GM12878 (cell line): ENCODE data around the gene RICTOR. TPM values are rescaled to one million over a fixed set of nuclear protein-coding genes. Genes with fewer than 3 reads are reported as not detected.
A peak's percentile ranks its signal among the peaks of the same experiment; 100 is the strongest.

Experiments
- ATAC-seq: fragments of 200-7000 bp; cut with Tn5 transposase; 3 replicates; pipeline ENCODE4 v1.9.1; 2020; ENCODE audit warnings: mild to moderate bottlenecking, moderate library complexity
- BruUV-seq: library from RNA; stranded (reverse); fragments of 400-500 nt; replicated peaks from 2 replicates; lab custom pipeline; 2021; lab: Mats Ljungman, UMichigan
- CTCF ChIA-PET: fragments of 300-600 bp; sonication (Branson Sonifier 250); formaldehyde crosslinking; extraction: SDS; loops from one replicate; lab custom pipeline; 2021; ENCODE audit warnings: inconsistent platforms; lab: Yijun Ruan, JAX
- POLR2A ChIA-PET: fragments of 350-600 bp; formaldehyde crosslinking; extraction: SDS; loops from one replicate; lab custom pipeline; 2021; ENCODE audit warnings: inconsistent platforms; lab: Charles Lee
- RAD21 ChIA-PET: fragments of 300-600 bp; sonication (Branson Sonifier 250); formaldehyde crosslinking; loops from one replicate; lab custom pipeline; 2023; ENCODE audit warnings: antibody characterized with exemption; ENCODE audit not compliant: unreplicated experiment; lab: Charles Lee
- SMC1A ChIA-PET: fragments of 300-600 bp; sonication (Branson Sonifier 250); formaldehyde crosslinking; loops from one replicate; lab custom pipeline; 2023; ENCODE audit not compliant: unreplicated experiment, uncharacterized antibody; lab: Charles Lee
- DNase-seq: peaks from one replicate; pipeline ENCODE4 v3.0.0-alpha.2; 2011; ENCODE audit warnings: low read depth, low spot score
- FAIRE-seq: peaks from 3 replicates; lab custom pipeline; 2011; peaks lifted over from hg19 to GRCh38; lab: Jason Lieb, UNC
- H2AFZ ChIP-seq: 2 replicates; pipeline ENCODE4 v1.6.0; 2011; ENCODE audit warnings: low read depth, low read length, control low read depth; ENCODE audit not compliant: control insufficient read depth
- H3K27ac ChIP-seq: 2 replicates; pipeline ENCODE4 v1.5.1; 2011; ENCODE audit warnings: control low read depth; ENCODE audit not compliant: control insufficient read depth, insufficient read depth
- H3K27me3 ChIP-seq, 2 experiments: replicated peaks in 1 of 2; 2 replicates each; pipeline versions ENCODE4 v1.6.0 to v1.6.1; 2011; ENCODE audit warnings: low read length in 1 of 2; ENCODE audit not compliant: control insufficient read depth in 2 of 2, insufficient read depth in 2 of 2
- H3K36me3 ChIP-seq, 2 experiments: 2 replicates each; pipeline ENCODE4 v1.5.1; 2011; ENCODE audit warnings: low read length in 1 of 2; ENCODE audit not compliant: control insufficient read depth in 2 of 2, insufficient read depth in 2 of 2
- H3K4me1 ChIP-seq: 2 replicates; pipeline ENCODE4 v1.6.1; 2011; ENCODE audit warnings: mild to moderate bottlenecking, low read length, moderate library complexity, mixed read lengths; ENCODE audit not compliant: control insufficient read depth, insufficient read depth
- H3K4me2 ChIP-seq: 2 replicates; pipeline ENCODE4 v1.6.0; 2011; ENCODE audit warnings: control low read depth; ENCODE audit not compliant: control insufficient read depth, insufficient read depth
- H3K4me3 ChIP-seq: fragments of 200-600 bp; sonication (generic); 2 replicates; pipeline ENCODE4 v1.5.1; 2016
- H3K79me2 ChIP-seq: 2 replicates; pipeline ENCODE4 v1.6.0; 2011; ENCODE audit warnings: low read length; ENCODE audit not compliant: control insufficient read depth, insufficient read depth
- H3K9ac ChIP-seq: 2 replicates; pipeline ENCODE4 v1.8.0; 2011; ENCODE audit warnings: low read length, control low read depth, mixed read lengths; ENCODE audit not compliant: control insufficient read depth, insufficient read depth
- H3K9me3 ChIP-seq: replicated peaks from 3 replicates; pipeline ENCODE4 v1.5.1; 2011; ENCODE audit warnings: mild to moderate bottlenecking, low read length; ENCODE audit not compliant: control insufficient read depth, insufficient read depth
- H4K20me1 ChIP-seq: 2 replicates; pipeline ENCODE4 v1.6.0; 2011; ENCODE audit not compliant: control insufficient read depth, insufficient read depth
- BCL3 ChIP-seq: IDR thresholded peaks from 2 replicates; pipeline ENCODE4 v1.6.1; 2011; ENCODE audit warnings: borderline replicate concordance, low read depth, mild to moderate bottlenecking, moderate library complexity, low read length; ENCODE audit not compliant: insufficient read depth, poor library complexity, severe bottlenecking
- BHLHE40 ChIP-seq, 2 experiments: fragments of 450-650 bp in 1 of 2; IDR thresholded peaks; 2 replicates each; pipeline ENCODE4 v1.6.1; 2011 to 2017; ENCODE audit warnings: low read depth in 2 of 2, borderline replicate concordance in 1 of 2, improper control_type of control experiment in 1 of 2, low read length in 1 of 2, mild to moderate bottlenecking in 1 of 2
- JUNB ChIP-seq: IDR thresholded peaks from 2 replicates; pipeline ENCODE4 v1.6.1; 2016; ENCODE audit warnings: antibody characterized with exemption, mild to moderate bottlenecking
- KAT2A ChIP-seq: conservative IDR thresholded peaks from 2 replicates; pipeline ENCODE4 v1.6.1; 2011; ENCODE audit warnings: low read depth, low read length; ENCODE audit not compliant: control insufficient read depth
- MEF2A ChIP-seq: IDR thresholded peaks from 2 replicates; pipeline ENCODE4 v1.6.1; 2011; ENCODE audit warnings: low read depth, mild to moderate bottlenecking, low read length, moderate library complexity; ENCODE audit not compliant: insufficient read depth
- PKNOX1 ChIP-seq: fragments of 450-650 bp; IDR thresholded peaks from 2 replicates; pipeline ENCODE4 v1.6.1; 2016; ENCODE audit warnings: mild to moderate bottlenecking
- PRDM15 ChIP-seq: fragments of 450-650 bp; formaldehyde crosslinking; IDR thresholded peaks from 2 replicates; pipeline ENCODE4 v1.4.0; 2020; ENCODE audit warnings: mild to moderate bottlenecking, moderate library complexity
- RAD21 ChIP-seq: IDR thresholded peaks from 2 replicates; pipeline ENCODE4 v1.6.1; 2011; ENCODE audit warnings: mild to moderate bottlenecking, low read depth, low read length, moderate library complexity; ENCODE audit not compliant: insufficient read depth
- SIX5 ChIP-seq: IDR thresholded peaks from 2 replicates; pipeline ENCODE4 v1.6.1; 2011; ENCODE audit warnings: mild to moderate bottlenecking, low read depth, low read length, moderate library complexity; ENCODE audit not compliant: severe bottlenecking
- STAT1 ChIP-seq: fragments of 450-650 bp; conservative IDR thresholded peaks from 2 replicates; pipeline ENCODE4 v1.6.1; 2014; ENCODE audit warnings: antibody characterized with exemption, mild to moderate bottlenecking
- SUZ12 ChIP-seq: fragments of 200-600 bp; sonication (generic); IDR thresholded peaks from one replicate; pipeline ENCODE4 v1.6.1; 2018; ENCODE audit warnings: antibody characterized with exemption, mild to moderate bottlenecking; ENCODE audit not compliant: unreplicated experiment
- ZNF207 ChIP-seq: fragments of 450-650 bp; IDR thresholded peaks from 2 replicates; pipeline ENCODE4 v1.6.1; 2014; ENCODE audit warnings: antibody characterized with exemption, mild to moderate bottlenecking, borderline replicate concordance
- WGBS: methylation state at CpG from one replicate; pipeline ENCODE4 v1.1.6; 2016; ENCODE audit warnings: low lambda C conversion rate; ENCODE audit not compliant: insufficient replicate concordance, insufficient coverage; ENCODE audit errors: missing lambda C conversion rate; 5-methylcytosine and 5-hydroxymethylcytosine counted together
- in situ Hi-C: fragments of 300-500 bp; cut with MboI; formaldehyde crosslinking; loops from 9 replicates; pipeline ENCODE4 v1.14.3; 2018; ENCODE audit warnings: mixed read lengths
- intact Hi-C: fragments of 100-400 bp; cut with micrococcal nuclease; formaldehyde crosslinking; loops from one replicate; pipeline ENCODE4 v1.14.2; 2022; ENCODE audit not compliant: unreplicated experiment
- polyA plus RNA-seq, 11 experiments: library from polyadenylated mRNA; depleted of rRNA in 4 of 11; unstranded in 6 of 11; stranded (reverse) in 5 of 11; fragments of >200 nt; fragmentation: Nextera tagmentation in 4 of 11; fragmentation: Illumina TruSeq in 1 of 11; extraction: Ambion mirVana in 4 of 11; extraction: Trizol in 1 of 11; gene quantifications; 1 replicate in 1 of 11; 2 replicates in 10 of 11; pipeline versions ENCODE4 v1.2.1 to v1.2.3, GENCODE V29; 2011 to 2016; ENCODE audit warnings: inconsistent platforms in 2 of 11, missing spikeins in 2 of 11, low read depth in 1 of 11
- total RNA-seq, 4 experiments: library from RNA; depleted of rRNA in 3 of 4; stranded (reverse); fragments of >200 nt in 3 of 4; fragmentation: Illumina TruSeq in 1 of 4; extraction: Trizol in 1 of 4; gene quantifications; 2 replicates each; pipeline versions ENCODE4 v1.2.1 to v1.2.3, GENCODE V29; 2013 to 2021

Gene RICTOR
- total and polyA plus RNA-seq, 10 of the 15 experiments (the other 5 are each of a cell fraction or from before 2014, with no cell fraction given), result 2.7 to 23.0 (median 6.9) TPM

- no peak for TF ChIP-seq SUZ12
Observed at GRCh38 chr5:39082995-39083394, 8.8 kb upstream of the RICTOR start (continued).

- Histone ChIP-seq H2AFZ (no peak overlapping the region), H3K4me1 (peaks cover 4% of the 10 kb centered on the region; the same call in 1 of the 2 replicates), H3K36me3 (no peaks in the 10 kb centered on the region), H3K27ac (no peak overlapping the region), H3K9ac (no peak overlapping the region), H3K4me3 (no peak overlapping the region), H3K9me3 (no peaks in the 10 kb centered on the region), H3K4me2 (no peak overlapping the region), H3K79me2 (peaks cover 5% of the 10 kb centered on the region), H3K27me3 (no peaks in the 10 kb centered on the region), H4K20me1 (no peaks in the 10 kb centered on the region)
- RAD21 ChIA-PET, result interaction anchor here (0.6 to 5.4 kb wide), 33 partner anchors 10 to 639 kb away, joined by 3 to 32 read pairs (median 3); no protein-coding TSS in a partner anchor
- no peak for DNase-seq
- WGBS, result 2% methylated on average over 3 of the region's 3 CpGs
- POLR2A ChIA-PET, result interaction anchor here (0.7 kb wide), 2 partner anchors 40 to 65 kb away, joined by 3 read pairs; no protein-coding TSS in a partner anchor
- CTCF ChIA-PET, result interaction anchor here (0.7 to 5.2 kb wide), 60 partner anchors 9 to 660 kb away, joined by 3 to 110 read pairs (median 5); no protein-coding TSS in a partner anchor
- in situ Hi-C loops (loop anchor here (25.0 kb wide), 1 partner anchor 643 kb away; no protein-coding TSS in a partner anchor), intact Hi-C loops (loop anchor here (1.0 to 10.0 kb wide), 4 partner anchors 75 to 248 kb away; no protein-coding TSS in a partner anchor)
- SMC1A ChIA-PET, result interaction anchor here (0.7 to 5.0 kb wide), 39 partner anchors 8 to 639 kb away, joined by 3 to 68 read pairs (median 5); no protein-coding TSS in a partner anchor
- BruUV-seq, result no TSS peak
- FAIRE-seq, result no peak
- ATAC-seq, result peak; percentile 60
- TF ChIP-seq PKNOX1 (no peak), SIX5 (no peak), JUNB (no peak), RAD21 (peak; percentile 74), KAT2A (no peak), PRDM15 (no peak), MEF2A (no peak), ZNF207 (no peak), BHLHE40 (IDR thresholded peaks at IDR 0.05; ENCODE audit: borderline replicate concordance in 1 of 2, low read depth in 2 of 2, low read length in 1 of 2) (no peak), BCL3 (no peak), STAT1 (no peak)
Observed at GRCh38 chr5:39080597-39081204, 6.5 kb upstream of the RICTOR start.
